GM19455 (cell line): ENCODE measurements around the gene CD55.
"Not testable (repeated sequence)": the region's sequence is repeated elsewhere in the genome, so short reads cannot be mapped to it uniquely, and the experiment has no call there.

Source experiments
- ATAC-seq: cut with Tn5 transposase; IDR thresholded peaks from one replicate; pipeline ENCODE4 v1.9.1; 2021; ENCODE audit not compliant: unreplicated experiment

CD55 gene

DNA sequence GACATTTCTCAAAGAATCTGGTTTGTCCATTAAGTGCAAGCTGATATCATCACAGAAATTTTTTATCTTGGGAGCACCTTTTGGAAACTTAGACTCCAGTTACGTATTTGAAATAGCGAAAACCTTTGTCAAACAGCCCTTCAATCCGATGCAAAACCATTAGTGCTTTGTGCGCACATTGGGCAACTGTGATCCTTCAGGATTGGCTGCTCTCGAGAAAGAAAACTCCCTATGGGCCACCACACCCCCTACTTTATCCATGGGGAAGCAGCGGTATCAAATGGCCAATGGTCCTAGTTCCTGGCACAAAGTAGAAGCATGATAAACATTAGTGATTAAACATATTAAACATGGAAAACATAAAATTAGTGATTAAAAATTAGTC is 16.0 kb upstream of the CD55 start:
- no peak for ATAC-seq

DNA sequence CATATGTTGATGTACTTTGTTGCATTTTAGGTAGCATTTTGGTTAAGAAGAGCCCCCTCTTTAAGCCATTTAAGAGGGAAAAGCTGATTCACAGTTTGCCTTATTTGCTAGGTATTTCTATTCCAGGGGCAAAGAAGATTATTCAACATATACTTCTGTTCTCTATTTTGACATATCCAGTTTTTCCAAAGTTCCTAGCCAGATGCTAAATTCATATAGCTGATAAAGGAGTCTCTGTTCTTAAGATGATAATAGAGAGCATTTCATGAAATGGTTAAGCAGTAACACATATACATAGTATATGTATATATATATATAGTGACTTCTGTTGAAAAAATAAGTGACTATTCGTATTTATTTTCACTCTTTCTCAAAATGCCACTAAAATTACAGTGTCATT is 15.5 kb upstream of the CD55 start:
- no peak for ATAC-seq

DNA sequence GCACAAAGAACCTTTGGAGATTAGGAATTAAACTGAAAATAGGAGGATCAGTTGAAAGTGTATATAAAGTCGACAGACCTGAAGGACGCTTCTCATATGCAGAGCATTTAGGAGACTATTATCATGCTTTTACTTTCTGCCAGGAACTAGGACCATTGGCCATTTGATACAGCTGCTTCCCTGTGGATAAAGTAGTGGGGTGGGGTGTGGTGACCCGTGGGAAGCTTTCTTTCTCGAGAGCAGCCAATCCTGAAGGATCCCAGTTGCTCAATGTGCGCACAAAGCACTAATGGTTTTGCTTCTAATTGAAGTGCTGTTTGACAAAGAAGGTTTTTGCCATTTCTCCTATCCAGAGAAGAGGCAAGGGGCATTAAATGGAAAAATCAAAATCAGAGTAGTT is 14.9 kb upstream of the CD55 start:
- ATAC-seq: no peak

DNA sequence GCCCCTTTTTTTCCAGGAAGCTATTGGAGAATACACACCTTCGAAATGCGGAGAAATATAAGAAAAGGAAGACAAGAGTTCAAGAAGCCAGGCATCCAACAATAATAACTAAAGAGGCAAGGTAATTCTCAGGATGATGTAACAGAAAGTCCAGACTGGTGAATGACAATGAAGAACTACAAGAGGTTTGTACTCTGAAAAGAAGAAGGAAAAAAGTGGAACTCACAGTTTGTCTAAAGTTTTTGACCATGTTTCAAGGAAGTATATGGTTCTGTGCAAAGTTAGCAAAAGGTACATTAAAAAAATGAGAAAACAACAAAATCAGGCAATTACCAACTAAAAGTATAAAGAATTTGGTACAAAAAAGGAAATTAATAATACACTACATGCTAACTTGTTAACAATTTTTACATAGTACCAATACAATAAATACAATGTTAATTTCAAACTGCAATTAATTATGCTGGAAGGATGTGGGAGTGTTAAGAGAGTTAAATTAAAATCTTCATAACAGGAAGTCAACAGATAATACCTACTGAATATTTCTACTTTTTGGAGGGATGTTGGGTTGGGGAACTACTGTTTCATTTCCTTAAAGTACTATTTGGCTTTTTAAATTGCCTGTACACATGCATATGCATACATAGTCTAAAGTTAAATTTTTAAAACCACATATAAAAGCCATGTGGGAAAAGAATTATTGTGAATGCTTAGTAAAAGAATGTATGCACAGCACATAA is 12.9 kb upstream of the CD55 start:
- no peak for ATAC-seq

DNA sequence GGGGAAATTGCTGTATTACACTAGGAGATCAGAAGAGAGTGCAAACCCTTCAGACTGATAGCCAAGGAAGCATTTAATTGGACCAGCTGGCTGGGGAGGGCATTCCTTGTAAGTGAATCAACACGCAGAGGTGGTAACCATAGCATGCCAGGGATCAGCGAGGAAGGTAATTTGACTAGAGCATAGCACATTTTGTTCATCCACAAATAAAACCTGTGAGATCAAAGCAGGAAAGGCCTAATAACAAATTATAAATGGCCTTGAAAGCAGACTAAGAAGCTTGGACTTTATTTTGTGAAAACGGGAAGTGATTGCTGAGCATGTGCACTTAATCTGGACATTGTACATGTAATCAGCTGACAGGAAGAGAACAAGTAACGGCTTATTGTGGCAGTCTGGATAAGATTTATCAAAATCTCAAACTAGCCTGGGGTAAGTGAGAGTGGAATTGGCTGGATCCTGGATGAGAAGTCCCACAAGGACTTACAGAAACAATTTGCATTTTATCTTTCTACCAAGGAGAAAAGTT is 11.7 kb upstream of the CD55 start:
- no peak for ATAC-seq

DNA sequence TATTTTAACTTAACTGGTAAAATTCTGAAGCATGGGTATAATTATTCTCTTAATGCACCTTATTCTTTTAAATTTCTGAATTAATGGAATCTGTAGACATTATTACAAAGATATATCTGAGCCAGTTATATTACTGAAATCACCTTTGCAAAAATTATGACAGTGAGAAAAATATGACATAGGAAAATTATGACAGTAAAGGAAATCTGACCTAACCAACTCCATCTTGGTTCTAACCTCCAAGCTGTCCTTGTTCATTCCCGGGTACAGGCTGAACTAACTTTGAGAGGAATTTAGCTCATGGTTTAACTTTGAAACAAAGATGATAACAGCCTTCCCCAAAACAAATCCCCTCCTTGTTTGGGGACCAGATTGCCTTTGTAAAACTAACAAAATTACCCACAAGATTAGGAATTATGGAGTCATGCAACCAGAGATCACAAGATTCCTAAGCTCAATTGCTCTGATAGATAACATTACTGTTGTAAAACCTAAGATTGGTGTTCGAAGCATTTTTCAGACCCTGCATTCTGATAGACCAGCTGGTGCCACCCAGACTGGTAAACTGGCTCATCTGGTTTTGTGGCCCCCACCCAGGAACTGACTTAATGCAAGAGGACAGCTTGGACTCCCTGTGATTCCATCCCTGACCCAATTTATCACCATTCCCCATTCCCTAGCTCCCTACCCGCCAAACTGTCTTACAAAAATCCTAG is 9.4 kb upstream of the CD55 start:
- no peak for ATAC-seq

DNA sequence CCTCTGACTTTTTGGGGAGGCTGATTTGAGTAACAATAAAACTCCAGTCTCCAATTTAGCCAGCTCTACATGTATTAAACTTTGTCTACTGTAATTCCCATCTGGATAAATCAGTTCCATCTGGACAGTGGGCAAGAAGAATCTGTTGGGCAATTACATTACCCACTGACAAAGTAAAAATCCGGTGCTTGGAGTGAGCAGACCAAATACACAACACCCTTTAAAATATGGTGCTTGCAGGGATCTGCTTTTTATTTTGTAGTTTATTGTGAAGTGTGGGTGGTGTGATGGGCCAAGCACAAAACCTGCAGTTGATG is 8.9 kb upstream of the CD55 start:
- ATAC-seq: no peak

DNA sequence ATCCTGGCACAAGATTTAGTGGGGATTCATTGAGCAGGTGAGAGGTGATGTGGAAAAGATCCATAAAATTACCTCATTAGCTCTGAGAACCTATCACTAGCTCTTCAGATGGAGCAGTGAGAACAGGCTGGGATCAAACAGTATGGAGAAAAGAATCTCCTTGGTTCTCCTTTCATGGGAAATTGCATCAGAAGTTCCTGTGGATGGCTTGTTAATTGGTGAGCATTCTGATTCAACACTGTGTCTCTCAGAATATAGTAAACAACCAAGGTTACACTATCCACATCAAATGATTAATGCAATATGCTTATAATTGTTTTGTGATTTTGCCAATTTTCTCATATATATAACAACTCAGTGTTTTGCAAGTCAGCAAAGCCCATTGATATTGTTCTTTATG is 8.3 kb upstream of the CD55 start:
- ATAC-seq: no peak

DNA sequence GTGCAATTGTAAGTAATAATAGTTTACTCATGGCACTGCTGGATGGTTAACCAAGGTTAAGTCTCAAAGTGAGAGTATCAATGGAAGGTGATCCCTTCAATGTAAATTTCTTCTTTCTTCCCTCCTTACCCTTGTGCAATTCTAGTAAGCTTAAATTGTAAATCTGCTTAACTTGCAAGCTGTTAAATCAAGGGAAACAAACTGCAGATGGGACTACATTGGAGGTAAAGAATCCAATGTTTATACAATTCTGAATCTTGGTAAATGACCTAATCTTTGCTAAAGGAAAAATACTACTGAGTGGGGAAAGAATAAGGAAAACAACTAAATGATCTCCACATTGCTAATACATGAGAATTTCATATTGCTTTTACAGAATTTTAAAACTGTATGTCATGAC is 6.7 kb upstream of the CD55 start:
- ATAC-seq: no peak

DNA sequence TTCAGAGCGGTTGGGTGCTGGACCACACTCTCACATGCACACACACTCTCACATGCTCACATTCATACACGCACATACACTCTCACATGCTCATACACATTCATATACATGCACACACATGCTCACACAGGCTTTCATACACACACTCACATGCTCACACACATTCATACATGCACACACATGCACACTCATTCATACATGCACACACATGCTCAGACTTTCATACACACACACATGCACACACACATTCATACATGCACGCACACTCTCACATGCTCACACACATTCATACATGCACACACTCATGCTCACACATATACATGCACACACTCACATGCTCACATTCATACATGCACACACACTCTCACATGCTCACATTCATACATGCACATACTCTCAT is 6.0 kb upstream of the CD55 start:
- ATAC-seq: no peak

DNA sequence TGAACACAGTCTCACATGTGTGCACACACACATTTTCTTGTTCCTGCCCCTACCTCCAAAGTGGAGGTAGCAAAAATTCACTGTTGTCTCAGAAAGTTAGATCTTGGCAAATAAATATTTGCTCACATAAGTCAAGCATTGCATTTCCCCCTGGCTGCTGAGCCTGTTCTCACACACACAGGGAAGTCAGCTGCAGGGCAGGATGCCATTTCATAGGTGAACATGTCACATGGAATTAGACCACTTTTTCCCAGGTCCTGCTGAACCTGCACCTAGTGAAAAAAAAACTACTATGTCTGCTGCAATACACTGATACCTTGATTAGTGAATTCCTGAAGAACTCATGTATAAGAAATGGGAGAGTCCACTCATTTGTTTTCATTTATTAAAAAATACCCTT is 5.3 kb upstream of the CD55 start:
- no peak for ATAC-seq

DNA sequence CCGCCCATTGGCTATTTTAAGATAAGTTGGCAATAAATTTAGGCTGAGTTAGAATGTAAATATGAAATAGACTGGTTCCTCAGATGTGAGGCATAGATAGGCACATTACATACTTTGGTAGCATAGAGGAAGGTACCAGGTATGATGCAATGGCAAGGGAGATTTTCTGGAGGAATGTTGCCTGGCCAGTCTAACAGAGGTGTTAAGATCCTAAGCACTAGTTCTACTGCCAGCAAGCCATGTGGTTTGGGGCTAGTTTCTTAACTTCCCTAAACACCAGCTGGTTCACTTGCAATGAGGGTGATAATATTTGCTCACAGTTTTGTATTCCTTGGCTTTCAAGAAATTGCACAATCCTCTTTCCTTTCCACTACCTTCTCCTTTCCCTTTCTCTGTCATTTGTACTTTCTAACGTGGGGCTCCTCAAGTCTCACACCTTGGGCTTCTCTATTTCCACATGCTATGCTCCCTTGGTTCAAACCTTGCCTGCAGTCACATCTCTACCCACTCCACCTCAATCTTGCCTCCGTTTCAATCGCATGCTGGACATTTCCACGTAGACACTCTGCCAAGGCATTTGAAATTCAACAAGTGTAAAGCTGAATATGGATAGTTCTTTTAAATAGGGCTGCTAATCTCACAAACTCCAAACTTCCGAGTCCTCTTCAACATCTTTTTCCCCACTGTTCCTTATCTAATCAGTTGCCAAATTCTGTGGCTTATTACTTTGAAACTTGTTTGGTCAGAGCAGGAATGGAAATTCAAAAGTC is 4.7 kb upstream of the CD55 start:
- no peak for ATAC-seq

DNA sequence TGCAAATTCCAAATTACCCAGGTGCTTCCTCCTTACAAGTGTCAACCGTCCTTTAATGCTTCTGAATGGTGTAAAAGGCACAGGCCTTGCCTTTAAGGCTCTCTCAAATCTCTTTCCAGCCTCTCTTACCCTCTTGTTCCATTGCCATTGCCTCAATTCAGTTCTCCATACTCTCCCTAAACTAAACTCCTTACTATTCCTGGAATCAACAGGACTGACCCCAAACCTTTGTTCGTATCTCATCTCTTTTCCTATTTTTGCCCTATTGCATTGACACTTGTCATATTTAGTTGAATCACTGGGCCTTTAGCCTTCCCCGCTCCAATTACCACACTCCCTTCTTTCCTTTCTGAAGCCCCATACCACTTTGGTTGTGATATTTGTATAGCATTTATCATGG is 3.9 kb upstream of the CD55 start:
- no peak for ATAC-seq

DNA sequence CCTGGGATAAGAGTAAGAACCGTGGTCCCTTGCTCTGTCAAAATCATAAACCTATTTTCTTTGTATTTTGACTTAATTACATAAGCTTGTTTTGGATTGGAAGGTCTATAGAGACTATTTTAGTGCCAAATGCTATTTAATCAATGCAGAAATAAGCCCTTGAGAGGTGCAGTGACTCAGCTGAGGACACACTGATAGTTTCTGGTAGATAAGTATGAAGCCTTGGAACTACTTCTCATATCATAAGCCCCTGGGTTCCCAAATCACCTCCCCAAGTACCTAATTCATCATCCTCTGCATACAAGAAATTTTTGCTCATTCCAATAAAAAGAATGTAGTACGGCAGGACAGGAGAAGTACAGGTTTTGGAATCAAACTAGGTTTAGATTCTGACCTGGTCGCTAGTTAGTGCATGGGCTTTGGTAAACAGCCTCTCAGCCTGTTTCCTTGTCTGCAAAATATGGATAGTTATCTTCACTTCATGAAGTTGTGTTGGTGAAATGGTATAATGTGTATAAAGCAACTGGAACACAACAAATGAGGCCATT is 3.3 kb upstream of the CD55 start:
- ATAC-seq: no peak

DNA sequence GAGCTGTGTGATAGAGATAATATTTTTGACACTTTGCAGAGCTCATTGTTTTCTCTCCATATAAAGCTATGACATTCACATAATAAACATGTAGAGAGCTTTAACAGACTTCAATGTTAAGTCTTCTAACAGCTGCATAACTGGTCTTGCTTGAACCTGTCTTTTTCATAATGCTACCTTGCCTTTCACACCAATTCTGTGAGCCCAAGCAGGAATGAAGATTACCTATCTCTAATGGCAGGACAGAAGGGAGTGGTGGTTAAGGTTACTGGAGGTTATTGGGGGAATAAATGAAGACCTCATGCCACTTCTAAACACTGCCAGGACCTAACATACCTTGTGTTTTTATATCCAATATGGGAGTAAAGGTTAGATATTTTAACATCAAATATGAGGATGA is 2.3 kb upstream of the CD55 start:
- no peak for ATAC-seq

DNA sequence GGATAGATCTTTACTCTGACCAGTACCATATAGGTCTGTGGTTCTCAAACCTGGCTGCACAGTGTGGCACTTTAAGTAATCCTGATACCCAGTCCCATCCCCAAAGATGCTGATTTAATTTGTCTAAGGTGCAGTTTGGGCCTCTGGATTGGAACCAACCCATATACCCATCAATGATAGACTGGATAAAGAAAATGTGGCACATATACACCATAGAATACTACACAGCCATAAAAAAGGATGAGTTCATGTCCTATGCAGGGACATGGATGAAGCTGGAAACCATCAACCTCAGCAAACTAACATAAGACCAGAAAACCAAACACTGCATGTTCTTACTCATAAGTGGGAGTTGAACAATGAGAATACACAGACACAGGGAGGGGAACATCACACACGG is 1.4 kb upstream of the CD55 start:
- not testable (repeated sequence) for ATAC-seq

DNA sequence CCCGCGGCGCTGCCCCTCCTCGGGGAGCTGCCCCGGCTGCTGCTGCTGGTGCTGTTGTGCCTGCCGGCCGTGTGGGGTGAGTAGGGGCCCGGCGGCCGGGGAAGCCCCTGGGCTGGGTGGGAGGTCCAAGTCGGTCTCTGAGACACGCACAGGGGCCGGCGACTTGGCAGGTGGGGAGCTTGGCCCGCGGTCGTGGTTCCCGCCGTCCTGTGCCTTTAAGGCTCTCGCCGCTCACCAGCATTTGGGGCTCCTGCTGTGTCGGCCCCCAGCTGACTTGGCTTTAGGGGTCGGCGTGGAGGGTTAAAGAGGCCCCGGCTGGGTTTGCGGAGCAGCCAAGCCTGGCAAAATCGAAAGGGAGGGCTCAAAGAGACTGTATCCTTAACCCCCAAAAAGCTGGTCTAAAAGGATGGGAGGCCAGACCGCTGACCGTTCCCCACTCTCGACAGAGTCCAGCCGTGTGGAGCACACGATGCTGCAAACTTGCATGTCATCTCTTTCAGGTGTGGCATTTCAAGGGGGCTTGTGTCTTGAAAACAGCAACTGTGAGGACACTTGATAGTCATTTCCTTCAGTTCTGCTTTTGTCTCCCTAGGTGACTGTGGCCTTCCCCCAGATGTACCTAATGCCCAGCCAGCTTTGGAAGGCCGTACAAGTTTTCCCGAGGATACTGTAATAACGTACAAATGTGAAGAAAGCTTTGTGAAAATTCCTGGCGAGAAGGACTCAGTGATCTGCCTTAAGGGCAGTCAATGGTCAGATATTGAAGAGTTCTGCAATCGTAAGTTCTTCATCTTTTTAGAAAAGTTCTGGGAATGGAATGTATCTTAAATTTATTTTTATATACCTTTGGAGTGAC is 540 bp downstream of the CD55 start:
- peak; percentile 42 for ATAC-seq

DNA sequence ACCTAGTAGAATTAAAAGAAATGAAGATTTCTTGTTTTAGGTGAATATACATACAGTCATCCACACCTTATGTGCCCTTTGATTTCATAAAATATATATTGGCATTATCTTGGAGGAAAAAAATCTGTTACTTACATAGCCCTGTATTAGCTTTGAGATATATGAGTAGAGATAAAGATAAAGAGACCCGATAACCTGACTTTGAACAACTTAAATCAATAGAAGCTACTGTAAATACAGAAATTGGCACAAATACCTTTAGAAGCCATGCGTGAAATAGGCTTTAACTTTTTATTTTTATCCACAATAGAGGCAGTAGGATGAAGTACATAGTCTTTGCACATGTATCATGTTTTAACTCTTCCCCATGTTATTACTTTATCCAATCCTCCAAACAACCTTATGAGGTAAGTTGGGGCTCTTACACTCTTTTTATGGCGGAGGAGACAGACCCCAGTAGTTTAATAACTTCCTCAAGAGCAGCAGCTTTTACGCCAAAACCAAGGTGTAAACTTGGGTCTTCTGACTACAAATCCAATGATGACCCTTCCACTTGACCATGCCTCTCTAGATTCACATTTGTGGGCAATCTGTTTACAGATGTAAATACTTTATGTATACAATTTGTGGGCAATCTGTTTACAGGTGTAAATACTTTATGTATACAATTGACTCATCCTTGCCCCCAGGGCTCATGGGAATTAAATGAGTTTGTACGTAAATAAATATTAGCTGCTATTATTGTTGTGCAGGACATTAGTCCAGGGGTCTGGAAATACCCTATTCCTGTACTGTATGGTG is 2.1 kb downstream of the CD55 start:
- no peak for ATAC-seq

DNA sequence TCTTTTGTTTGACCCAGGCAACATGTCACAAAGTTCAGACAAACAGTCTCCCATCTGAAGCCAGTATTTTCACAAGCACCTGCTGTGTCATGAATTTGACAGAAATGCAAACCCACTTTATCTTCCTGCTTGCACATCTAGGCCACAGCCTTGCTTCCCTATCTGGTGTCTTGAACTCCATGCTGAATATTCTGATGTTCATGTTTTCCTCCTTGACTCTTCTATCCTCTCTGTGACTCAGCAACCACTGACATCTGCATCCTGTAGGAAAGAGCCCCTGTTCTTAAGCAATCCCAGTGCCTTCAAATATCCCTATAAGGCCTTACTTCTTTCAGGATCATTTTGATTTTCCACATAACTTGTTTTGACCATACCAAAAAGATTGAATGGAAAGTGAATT is 6.5 kb downstream of the CD55 start:
- ATAC-seq: no peak

DNA sequence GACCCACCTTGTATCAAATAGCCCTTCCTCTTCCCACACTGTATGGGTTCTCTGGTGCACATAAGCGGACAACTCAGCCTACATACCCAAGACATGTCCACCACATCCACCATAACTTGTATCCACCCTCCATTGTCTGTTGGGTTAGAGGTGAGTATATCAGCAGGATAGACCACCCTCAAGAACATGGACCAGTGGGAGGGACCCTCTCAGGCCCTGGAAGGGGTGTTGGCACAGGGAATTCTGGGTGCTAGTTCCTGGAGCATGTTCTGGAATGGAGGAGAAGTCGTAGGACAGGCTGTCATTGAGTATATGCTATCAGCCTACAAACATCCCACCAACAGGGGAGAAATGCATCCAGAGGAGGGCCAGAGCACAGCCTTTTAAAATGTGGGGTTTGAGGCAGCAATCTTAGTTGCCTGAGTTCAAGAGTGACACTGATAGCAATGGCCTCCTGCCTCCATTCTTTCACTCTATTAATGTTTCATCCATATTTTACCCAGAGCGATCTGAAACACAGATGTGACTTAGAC is 7.5 kb downstream of the CD55 start:
- ATAC-seq: no peak
